Measurements from ENCODE around the gene SEPTIN10.

SEPTIN10 gene

DNA sequence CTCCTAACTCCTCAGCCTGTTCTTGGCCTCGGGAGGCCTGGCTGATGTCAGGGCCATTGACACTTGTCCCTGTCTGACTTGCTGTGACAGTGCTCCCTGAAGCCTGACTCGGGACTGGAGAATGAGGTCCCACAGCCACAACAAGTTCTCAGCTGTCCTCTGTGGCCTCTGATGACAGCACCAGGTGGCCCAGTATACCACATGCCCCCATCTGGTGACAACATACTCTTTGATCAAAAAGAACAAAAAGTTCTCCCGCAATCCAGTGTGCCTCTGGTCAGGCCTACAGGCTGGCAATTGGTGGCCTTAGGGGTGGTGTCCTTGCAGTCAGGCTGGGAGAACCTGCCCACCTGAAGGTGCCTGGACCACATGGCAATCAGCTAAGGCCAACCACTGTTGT, 102.6 kb downstream of the SEPTIN10 start:
- TF ChIP-seq, protein P1, sequence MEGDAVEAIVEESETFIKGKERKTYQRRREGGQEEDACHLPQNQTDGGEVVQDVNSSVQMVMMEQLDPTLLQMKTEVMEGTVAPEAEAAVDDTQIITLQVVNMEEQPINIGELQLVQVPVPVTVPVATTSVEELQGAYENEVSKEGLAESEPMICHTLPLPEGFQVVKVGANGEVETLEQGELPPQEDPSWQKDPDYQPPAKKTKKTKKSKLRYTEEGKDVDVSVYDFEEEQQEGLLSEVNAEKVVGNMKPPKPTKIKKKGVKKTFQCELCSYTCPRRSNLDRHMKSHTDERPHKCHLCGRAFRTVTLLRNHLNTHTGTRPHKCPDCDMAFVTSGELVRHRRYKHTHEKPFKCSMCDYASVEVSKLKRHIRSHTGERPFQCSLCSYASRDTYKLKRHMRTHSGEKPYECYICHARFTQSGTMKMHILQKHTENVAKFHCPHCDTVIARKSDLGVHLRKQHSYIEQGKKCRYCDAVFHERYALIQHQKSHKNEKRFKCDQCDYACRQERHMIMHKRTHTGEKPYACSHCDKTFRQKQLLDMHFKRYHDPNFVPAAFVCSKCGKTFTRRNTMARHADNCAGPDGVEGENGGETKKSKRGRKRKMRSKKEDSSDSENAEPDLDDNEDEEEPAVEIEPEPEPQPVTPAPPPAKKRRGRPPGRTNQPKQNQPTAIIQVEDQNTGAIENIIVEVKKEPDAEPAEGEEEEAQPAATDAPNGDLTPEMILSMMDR (IDR thresholded peaks at IDR 0.05; ENCODE audit: low read depth, low read length): no peak
- no peak overlapping the region for H3K4me3 ChIP-seq (ENCODE audit: low read depth, low read length)

DNA sequence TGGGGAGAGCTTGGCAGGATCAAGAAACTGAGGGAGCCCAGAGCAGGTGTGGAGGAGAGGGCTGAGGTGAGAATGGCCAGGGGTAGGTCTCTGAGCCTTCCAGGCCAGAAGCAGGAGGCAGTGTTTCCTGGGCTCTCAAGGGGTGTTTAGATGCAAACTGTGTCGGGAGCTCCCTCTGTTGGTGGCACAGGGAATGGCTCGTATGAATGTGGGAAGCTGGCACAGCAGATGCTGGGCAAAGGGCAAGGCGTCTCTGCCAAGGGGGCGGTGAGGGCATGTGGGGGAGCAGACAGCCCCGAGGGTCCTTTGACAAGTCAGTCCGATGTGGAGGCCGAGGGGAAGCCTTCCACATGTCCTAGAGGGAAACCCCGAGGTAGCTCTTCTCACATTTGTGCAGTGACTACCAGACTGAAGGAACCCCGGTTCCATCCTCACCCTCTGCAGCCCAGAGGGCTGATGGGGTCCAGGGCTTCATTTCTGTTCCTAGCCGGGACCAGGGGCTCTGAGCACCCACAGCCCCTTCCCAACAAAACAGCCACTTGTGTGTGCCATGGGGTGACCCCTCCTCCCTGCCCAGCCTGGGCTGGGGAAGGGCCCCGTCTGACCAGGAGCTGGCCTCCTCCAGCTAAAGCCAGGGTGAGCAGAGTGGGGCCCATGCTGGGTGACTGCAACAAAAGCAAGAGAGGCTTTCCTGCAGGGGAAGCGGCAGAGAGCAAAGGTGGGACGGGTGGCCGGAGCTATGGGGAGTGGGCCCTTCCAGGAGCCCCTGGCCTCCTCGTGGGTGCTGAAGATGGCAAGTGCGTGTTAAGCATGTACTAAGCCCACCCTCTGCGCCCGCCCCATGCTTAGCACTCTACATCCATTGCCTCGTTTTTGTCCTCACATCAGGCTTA, 103.4 kb downstream of the SEPTIN10 start:
- no peak overlapping the region for H3K4me3 ChIP-seq (ENCODE audit: low read depth, low read length)
- TF ChIP-seq, protein P1 (IDR thresholded peaks at IDR 0.05; ENCODE audit: low read depth, low read length): peak; percentile 97

- TF ChIP-seq, protein P1 (IDR thresholded peaks at IDR 0.05; ENCODE audit: low read depth, low read length): no peak
- no peak overlapping the region for H3K4me3 ChIP-seq (ENCODE audit: low read depth, low read length)
Measured at GRCh38 chr2:109508556-109508955, 105.2 kb downstream of the SEPTIN10 start.

- TF ChIP-seq, protein P1 (IDR thresholded peaks at IDR 0.05; ENCODE audit: low read depth, low read length): no peak
- H3K4me3 ChIP-seq (ENCODE audit: low read depth, low read length): no peak overlapping the region
Measured at GRCh38 chr2:109507828-109508227, 105.9 kb downstream of the SEPTIN10 start.

DNA sequence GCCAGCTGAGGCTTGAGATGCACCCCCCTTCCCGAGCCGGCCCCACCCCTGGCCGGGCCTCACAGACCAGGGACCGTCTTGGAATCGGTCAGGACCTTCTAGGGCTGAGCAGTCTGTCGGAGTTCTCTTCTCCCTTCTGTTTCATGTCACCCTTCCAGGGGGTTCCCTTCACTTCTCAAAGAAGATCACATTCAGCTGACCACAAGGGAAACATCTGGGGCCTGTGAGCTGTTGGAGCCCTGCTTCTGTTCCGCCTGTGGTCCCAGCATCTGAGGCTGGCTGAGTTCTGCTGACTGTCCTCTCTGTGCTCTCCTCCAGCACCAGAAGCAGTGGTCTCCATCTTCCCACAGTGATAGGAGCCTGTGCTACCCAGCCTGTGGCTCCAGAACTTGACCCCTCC, 106.5 kb downstream of the SEPTIN10 start:
- H3K4me3 ChIP-seq (ENCODE audit: low read depth, low read length): no peak overlapping the region
- TF ChIP-seq, protein P1 (IDR thresholded peaks at IDR 0.05; ENCODE audit: low read depth, low read length): no peak

DNA sequence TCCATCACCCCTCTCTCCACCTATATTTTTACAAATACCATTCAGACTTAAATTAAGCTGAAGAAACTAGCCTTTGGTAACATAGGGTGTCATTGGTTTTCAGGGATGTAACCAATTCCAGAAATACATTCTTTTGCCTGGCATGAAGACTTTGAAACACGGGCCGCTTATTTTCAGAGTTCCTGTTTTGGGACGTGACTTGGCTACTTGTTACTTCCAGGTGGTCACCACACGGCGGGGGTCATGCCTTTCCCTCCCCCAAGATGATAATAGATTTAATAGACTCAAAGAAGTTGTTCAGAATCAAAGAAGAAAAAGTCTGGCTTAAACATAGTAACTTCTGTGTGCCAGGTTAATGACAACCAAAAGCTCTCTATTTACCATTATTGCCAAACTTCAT, 110.6 kb downstream of the SEPTIN10 start:
- TF ChIP-seq, protein P1 (IDR thresholded peaks at IDR 0.05; ENCODE audit: low read depth, low read length): no peak

DNA sequence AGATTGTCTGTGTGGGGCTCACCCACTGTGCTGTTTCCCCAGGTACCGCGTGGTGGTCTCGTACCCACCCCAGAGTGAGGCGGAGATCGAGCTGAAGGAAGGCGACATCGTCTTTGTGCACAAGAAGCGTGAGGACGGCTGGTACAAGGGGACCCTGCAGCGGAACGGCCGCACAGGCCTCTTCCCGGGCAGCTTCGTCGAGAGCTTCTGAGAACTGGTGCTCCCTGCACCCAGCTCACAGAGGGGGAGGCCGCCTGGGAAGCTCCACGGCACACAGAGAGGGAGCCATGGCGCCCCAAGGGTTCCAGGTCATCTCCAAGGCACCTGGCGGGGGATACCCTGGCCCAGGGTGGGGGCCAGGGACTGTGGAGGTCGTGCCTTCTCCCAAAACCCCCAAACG, 112.3 kb downstream of the SEPTIN10 start:
- no peak overlapping the region for H3K4me3 ChIP-seq (ENCODE audit: low read depth, low read length)
- TF ChIP-seq, protein P1 (IDR thresholded peaks at IDR 0.05; ENCODE audit: low read depth, low read length): no peak

More for the DNA sequence above, 110.6 kb downstream of the SEPTIN10 start:
- H3K4me3 ChIP-seq (ENCODE audit: low read depth, low read length): no peak overlapping the region
